ENCODE measurements around the gene LRRC47. TPM values are rescaled to one million over a fixed set of nuclear protein-coding genes. Genes with fewer than 3 reads are reported as not detected.

Gene LRRC47
- total and polyA plus RNA-seq, 2 of the 13 experiments (the other 11 are each of a cell fraction or from before 2014, with no cell fraction given) = 18.3 to 52.5 TPM

DNA sequence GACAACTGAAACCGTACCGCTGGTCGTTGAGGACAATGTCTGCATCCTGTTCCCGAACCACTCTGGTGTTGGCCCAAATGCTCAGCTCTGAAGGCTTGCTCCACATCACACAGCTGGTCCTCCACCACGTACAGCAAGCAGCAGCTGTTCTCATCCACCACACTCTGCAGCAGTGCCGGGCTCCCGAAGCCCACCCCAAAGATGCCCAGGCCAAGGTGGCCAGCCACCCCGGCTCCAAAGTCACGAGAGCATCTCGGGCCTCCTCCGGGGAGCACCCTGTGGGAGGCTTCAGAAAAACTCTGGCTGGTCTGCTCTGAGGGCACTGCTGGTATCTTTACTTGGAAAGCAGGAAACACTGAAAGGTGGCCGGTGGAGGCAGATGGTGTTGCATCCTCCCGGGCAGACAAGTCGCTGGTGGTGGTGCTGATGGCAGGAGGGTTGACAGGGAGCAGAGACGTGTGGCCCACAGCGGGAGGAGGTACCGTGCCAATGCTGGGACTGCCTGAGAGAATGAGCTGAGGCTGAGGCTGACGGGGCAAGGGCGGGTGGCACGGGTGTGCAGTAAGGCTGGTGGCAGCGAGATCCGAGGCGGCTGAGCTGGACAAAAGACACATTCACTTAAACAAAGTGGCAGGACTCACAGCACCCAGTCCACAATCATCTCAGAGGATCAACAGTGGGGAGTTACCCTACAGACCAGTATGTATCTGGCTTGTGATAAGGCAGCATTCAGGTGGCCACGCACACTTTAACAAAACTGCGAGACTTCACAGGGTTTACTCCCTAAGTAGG is 50.5 kb downstream of the LRRC47 start:
- in situ Hi-C loops (cut with HindIII; ENCODE audit: extremely low pct_ligation_motif_present, low pct_unique_long_range_greater_than_20kb) = no loop called here

DNA sequence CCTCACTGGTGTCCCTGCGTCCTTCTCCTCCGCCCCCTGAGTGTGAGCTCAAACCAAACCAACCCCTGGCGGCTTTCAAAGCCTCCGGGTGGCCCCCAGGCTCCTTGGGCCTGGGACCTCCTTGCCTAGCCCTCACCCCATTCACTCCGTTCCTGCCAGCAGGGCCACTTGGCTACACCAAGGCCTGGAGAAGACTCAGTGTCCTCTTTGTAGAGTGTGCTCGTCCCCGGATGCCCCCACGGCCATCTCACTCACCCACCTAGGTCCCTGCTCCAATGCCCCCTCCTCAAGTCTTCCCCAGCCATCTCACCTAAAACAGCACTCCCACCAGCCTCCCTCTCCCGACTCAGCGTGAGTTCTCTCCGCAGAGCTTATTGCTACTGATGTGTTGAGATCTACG is 51.2 kb downstream of the LRRC47 start:
- 0 out of 2 replicates have a peak overlapping the region, but pooled peaks have one; percentile 22 for H3K9ac ChIP-seq (ENCODE audit: insufficient read depth, low read depth, low read length)
- DNase-seq (ENCODE audit: low spot score) (no peak), ATAC-seq (no peak), FAIRE-seq (no peak)
- H3K27me3 ChIP-seq (ENCODE audit: control insufficient read depth in 1 of 2, insufficient read depth in 2 of 2, low read length in 2 of 2) = peaks cover 0 to 3% of the 10 kb centered on the region in 2 experiments; a peak in 2 of 5 replicates
- H3K4me2 ChIP-seq (ENCODE audit: low read depth, low read length) = peak overlapping the region; percentile 85; the same call in 1 of the 2 replicates
- H3K36me3 ChIP-seq (replicated peaks in 1 of 2; ENCODE audit: control insufficient read depth in 1 of 2, insufficient read depth in 2 of 2, low read length in 2 of 2) = peaks cover 3 to 28% of the 10 kb centered on the region in 2 experiments; a peak in 4 of 5 replicates
- ChIA-PET POLR2A (interaction anchor here (1.0 kb wide), 1 partner anchor 23 kb away, joined by 3 read pairs; no protein-coding TSS in a partner anchor), CTCF (ENCODE audit: low intra/inter-chr PET ratio, low total read pairs) (no interaction called here)
- in situ Hi-C loops (cut with HindIII; ENCODE audit: extremely low pct_ligation_motif_present, low pct_unique_long_range_greater_than_20kb) = no loop called here
- no peak overlapping the region for H2AFZ ChIP-seq (ENCODE audit: low read length)
- no peak overlapping the region for H3K27ac ChIP-seq (ENCODE audit: extremely low read length, insufficient read depth, low read length)
- H3K4me1 ChIP-seq (ENCODE audit: insufficient read depth, low read length) = peaks cover 31% of the 10 kb centered on the region
- no TSS peak for BruUV-seq (replicated peaks)
- H3K79me2 ChIP-seq (ENCODE audit: insufficient read depth, low read length) = peaks cover 6% of the 10 kb centered on the region
- H3K9me3 ChIP-seq (ENCODE audit: low read length) = no peaks in the 10 kb centered on the region
- 96% methylated on average over 12 of the region's 12 CpGs for WGBS (ENCODE audit: low lambda C conversion rate)
- H3K4me3 ChIP-seq (replicated peaks in 1 of 3; ENCODE audit: insufficient read depth in 1 of 3, low read depth in 2 of 3, low read length in 3 of 3) = no peak overlapping the region; a peak in 1 of 6 replicates
- H4K20me1 ChIP-seq (ENCODE audit: insufficient read depth, low read length) = no peaks in the 10 kb centered on the region
- intact Hi-C loops (cut with micrococcal nuclease; ENCODE audit: unreplicated experiment) = no loop called here
- TF ChIP-seq, protein P1, sequence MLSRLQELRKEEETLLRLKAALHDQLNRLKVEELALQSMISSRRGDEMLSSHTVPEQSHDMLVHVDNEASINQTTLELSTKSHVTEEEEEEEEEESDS (CRISPR knock-in tag; IDR thresholded peaks at IDR 0.05; ENCODE audit: borderline replicate concordance) = no peak
- TF ChIP-seq, protein P2, sequence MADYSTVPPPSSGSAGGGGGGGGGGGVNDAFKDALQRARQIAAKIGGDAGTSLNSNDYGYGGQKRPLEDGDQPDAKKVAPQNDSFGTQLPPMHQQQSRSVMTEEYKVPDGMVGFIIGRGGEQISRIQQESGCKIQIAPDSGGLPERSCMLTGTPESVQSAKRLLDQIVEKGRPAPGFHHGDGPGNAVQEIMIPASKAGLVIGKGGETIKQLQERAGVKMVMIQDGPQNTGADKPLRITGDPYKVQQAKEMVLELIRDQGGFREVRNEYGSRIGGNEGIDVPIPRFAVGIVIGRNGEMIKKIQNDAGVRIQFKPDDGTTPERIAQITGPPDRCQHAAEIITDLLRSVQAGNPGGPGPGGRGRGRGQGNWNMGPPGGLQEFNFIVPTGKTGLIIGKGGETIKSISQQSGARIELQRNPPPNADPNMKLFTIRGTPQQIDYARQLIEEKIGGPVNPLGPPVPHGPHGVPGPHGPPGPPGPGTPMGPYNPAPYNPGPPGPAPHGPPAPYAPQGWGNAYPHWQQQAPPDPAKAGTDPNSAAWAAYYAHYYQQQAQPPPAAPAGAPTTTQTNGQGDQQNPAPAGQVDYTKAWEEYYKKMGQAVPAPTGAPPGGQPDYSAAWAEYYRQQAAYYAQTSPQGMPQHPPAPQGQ (CRISPR knock-in tag; IDR thresholded peaks at IDR 0.05; ENCODE audit: borderline replicate concordance) = no peak
- TF ChIP-seq, protein P3, sequence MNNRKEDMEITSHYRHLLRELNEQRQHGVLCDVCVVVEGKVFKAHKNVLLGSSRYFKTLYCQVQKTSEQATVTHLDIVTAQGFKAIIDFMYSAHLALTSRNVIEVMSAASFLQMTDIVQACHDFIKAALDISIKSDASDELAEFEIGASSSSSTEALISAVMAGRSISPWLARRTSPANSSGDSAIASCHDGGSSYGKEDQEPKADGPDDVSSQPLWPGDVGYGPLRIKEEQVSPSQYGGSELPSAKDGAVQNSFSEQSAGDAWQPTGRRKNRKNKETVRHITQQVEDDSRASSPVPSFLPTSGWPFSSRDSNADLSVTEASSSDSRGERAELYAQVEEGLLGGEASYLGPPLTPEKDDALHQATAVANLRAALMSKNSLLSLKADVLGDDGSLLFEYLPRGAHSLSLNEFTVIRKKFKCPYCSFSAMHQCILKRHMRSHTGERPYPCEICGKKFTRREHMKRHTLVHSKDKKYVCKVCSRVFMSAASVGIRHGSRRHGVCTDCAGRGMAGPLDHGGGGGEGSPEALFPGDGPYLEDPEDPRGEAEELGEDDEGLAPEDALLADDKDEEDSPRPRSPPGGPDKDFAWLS (CRISPR knock-in tag; IDR thresholded peaks at IDR 0.05; ENCODE audit: borderline replicate concordance) = no peak
- TF ChIP-seq PHF5A (CRISPR knock-in tag; IDR thresholded peaks at IDR 0.05; ENCODE audit: low read depth, unreplicated experiment) = no peak

More for the DNA sequence above, 50.5 kb downstream of the LRRC47 start:
- Histone ChIP-seq H3K4me1 (ENCODE audit: insufficient read depth, low read length) (peaks cover 31% of the 10 kb centered on the region), H3K4me2 (ENCODE audit: low read depth, low read length) (peak overlapping the region; percentile 85), H2AFZ (ENCODE audit: low read length) (no peak overlapping the region), H3K4me3 (replicated peaks in 1 of 3; ENCODE audit: insufficient read depth in 1 of 3, low read depth in 2 of 3, low read length in 3 of 3) (peak overlapping the region; percentile 72 to 96 (median 84)), H3K9me3 (ENCODE audit: low read length) (no peaks in the 10 kb centered on the region), H3K9ac (ENCODE audit: insufficient read depth, low read depth, low read length) (peak overlapping the region; percentile 78), H4K20me1 (ENCODE audit: insufficient read depth, low read length) (no peaks in the 10 kb centered on the region), H3K36me3 (replicated peaks in 1 of 2; ENCODE audit: control insufficient read depth in 1 of 2, insufficient read depth in 2 of 2, low read length in 2 of 2) (peaks cover 3 to 23% of the 10 kb centered on the region in 2 experiments; a peak in 4 of 5 replicates), H3K27ac (ENCODE audit: extremely low read length, insufficient read depth, low read length) (no peak overlapping the region), H3K27me3 (ENCODE audit: control insufficient read depth in 1 of 2, insufficient read depth in 2 of 2, low read length in 2 of 2) (peaks cover 0 to 8% of the 10 kb centered on the region in 2 experiments; a peak in 2 of 5 replicates), H3K79me2 (ENCODE audit: insufficient read depth, low read length) (peaks cover 6% of the 10 kb centered on the region)
- intact Hi-C loops (cut with micrococcal nuclease; ENCODE audit: unreplicated experiment) = no loop called here
- BruUV-seq (replicated peaks) = TSS peak; percentile 51
- TF ChIP-seq ZNF33A (CRISPR knock-in tag; IDR thresholded peaks at IDR 0.05; ENCODE audit: borderline replicate concordance) (no peak), IKZF4 (CRISPR knock-in tag; IDR thresholded peaks at IDR 0.05; ENCODE audit: borderline replicate concordance, low read depth, not compliant biosample characterization) (no peak), NONO (IDR thresholded peaks at IDR 0.05) (no peak), NONO (CRISPR knock-in tag; conservative IDR thresholded peaks at IDR 0.05) (0 out of 2 replicates have a peak, but pooled peaks have one; percentile 8), ZNF253 (CRISPR knock-in tag; IDR thresholded peaks at IDR 0.05; ENCODE audit: borderline replicate concordance) (0 out of 2 replicates have a peak, but pooled peaks have one; percentile 15), ZC3H13 (CRISPR knock-in tag; IDR thresholded peaks at IDR 0.05) (peak; percentile 5; the same call in 1 of the 2 replicates)
- WGBS (ENCODE audit: low lambda C conversion rate) = 93% methylated on average over 19 of the region's 25 CpGs
- FAIRE-seq (no peak), ATAC-seq (no peak), DNase-seq (ENCODE audit: low spot score) (no peak)
- CTCF ChIA-PET (ENCODE audit: low intra/inter-chr PET ratio, low total read pairs) = no interaction called here
- POLR2A ChIA-PET = interaction anchor here (1.0 kb wide), 1 partner anchor 22 kb away, joined by 3 read pairs; no protein-coding TSS in a partner anchor
